Stimulated activated CD4-positive, alpha-beta T cell treated with anti-CD3 and anti-CD28 coated beads, TNF-alpha, amount 100 ng/mL, for 48 hours (primary cell): ENCODE results near the gene RPL15.
"Not testable (repeated sequence)": the region's sequence is repeated elsewhere in the genome, so short reads cannot be mapped to it uniquely, and the experiment has no call there.

ENCODE experiments used
- DNase-seq, 3 donors: peaks; one replicate each; pipeline ENCODE4 v3.0.0-alpha.2; 2020; ENCODE audit warnings: low read depth in 3 of 3

RPL15 gene

GRCh38 chr3:23916886-23917678 is at the start of gene RPL15, which contains the start of gene NKIRAS1:
Gene RPL15 (plus strand): TSS chr3:23917132. CDS start chr3:23917860, 728 bp downstream.
Gene NKIRAS1 (minus strand): TSS chr3:23916990. CDS start chr3:23910904, 6,086 bp downstream.
- peak; percentile 94 to 96 (median 96) for DNase-seq

GRCh38 chr3:23867400-23867799 is 49.5 kb upstream of the RPL15 start:
- DNase-seq: no peak

DNA sequence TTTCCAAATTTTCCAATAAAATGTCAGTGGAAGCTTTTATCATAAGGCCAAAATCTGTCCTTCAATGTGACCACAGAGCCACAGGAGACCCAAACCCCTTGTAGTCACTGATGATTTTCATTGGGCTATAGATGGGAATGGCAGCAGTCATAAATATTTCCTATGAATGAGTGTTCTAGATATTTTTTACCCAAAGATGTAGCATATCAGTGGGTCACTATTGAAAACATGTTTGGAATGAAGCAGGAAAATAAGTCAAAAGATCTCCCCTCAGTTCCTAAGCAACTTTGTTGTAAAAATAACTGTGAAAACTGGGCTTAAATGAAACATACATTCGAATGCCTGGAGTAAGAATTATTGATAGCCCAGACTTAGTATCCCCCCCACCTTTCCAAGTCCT is 49.1 kb upstream of the RPL15 start:
- DNase-seq: no peak

DNA sequence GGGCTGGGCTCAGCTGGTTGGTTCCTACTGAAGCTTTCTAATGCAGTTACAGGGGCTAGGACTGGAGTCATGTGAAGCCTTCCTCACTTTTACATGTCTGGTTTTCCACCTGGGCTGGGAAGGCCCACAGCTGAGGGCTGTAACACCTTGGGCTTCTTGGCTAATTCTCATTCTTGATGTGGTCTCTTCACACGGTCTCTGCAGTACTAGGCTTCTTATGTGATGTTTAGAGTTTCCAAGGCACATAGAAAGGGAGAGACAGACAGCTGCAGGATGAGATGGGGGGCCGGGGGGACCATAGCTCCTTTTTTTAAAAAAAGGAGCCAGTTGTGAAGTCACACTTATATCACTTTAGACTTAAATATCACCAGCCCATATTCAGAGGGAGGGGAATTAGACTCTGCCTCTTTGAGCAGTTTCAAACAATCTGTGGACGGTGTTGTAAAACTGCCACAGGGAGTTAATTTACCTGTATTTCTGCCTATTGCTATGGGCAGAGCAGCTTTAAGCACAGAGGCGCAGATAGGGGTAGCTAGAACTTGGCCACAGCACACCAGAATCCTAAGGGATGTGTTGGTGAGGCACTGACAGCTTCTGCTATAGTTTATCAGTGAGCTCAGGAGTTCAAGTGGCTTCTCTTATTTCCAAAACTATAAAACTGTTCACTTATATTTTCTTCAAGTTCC is 46.8 kb upstream of the RPL15 start:
- no peak for DNase-seq

- DNase-seq: not testable (repeated sequence)
These were observed 46.3 kb upstream of the RPL15 start for GRCh38 chr3:23870663-23871043.

DNA sequence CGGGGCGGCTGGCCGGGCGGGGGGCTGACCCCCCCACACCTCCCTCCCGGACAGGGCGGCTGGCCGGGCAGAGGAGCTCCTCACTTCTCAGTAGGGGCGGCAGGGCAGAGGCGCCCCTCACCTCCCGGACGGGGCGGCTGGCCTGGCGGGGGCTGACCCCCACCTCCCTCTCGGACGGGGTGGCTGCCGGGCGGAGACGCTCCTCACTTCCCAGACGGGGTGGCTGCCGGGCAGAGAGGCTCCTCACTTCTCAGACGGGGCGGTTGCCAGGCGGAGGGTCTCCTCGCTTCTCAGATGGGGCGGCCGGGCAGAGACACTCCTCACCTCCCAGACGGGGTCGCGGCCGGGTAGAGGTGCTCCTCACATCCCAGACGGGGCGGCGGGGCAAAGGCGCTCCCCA is 45.6 kb upstream of the RPL15 start:
- not testable (repeated sequence) for DNase-seq

DNA sequence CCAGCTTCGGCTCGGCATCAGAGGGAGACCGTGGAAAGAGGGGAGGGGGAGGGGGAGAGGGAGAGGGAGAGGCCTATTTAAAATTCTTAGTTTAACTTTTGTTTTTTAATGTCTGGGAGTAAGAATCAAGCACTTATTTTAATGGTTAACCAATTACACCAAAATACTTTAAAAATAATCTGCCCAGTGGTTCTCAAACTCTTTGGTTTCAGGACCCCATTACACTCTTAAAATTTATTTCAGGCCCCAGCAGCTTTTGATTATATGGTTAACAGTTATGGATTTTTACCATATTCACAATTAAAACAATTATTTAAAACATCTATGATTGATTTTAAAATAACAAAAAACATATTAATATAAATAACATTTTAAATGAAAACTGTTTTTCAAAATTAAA is 44.6 kb upstream of the RPL15 start:
- DNase-seq: no peak

DNA sequence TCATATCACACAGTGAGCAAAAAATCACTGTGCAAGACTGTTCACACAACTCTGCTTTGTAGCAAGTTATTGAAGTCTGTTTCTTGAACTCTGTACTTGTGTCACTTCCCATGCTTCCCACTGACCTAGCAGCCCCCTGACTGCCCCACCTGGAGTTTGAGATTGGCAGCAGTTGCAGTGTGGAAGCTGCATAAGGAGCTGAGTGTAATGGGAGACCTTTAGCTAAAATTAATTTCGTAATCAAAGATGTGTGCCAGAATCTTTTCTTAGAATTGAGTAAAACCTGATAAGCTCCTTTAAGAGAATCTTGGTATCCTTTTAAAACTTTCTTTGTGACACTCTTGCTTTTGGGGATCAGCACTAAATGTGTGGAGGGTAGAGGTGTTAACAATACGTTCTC is 43.0 kb upstream of the RPL15 start:
- no peak for DNase-seq

GRCh38 chr3:23874359-23875112 is 42.4 kb upstream of the RPL15 start:
- no peak for DNase-seq

DNA sequence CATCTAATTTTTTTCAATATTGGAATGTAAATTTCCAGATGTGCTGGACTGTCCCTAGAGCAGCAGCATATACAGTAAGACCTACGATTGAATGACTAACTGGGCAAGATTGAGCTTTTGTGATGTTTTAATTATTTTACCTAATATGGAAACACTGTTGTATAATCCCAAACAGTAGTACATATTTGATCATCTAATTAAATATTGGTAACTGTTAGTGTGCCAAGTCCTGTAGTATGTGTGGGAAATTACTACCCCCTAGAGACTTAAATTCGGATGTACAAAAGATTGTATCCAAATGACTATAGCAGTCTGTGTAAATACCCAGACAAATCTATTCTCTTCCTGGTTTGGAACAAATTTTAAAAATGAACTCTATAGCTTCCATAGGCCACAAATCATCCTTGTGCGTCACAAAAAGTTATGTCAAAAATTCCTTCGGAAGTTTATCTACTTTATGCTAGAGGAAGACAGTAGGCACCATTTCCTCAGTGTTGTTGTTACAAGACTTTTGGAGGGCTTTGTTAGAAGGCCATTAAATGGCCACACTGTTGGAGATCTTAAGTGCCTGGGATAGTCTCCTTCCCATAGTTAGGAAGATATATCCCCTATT is 41.7 kb upstream of the RPL15 start:
- no peak for DNase-seq

DNA sequence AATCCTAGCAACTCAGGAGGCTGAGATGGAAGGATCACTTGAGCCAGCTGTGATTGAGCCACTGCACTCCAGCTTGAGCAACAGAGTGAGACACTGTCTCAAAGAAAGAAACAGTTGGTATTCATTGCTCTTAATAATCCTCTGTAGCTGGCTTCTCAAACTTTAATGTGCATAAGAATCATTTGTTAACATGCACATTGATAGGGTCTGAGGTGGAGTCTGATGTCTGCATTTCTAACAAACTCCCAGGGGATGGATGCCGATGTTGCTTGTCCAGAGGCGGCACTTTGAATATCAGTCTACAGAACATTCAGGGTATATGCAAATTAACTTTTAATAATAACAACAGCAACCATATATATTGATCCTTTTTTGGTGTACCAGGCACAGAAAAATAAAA is 40.0 kb upstream of the RPL15 start:
- no peak for DNase-seq

- no peak for DNase-seq
These were observed 39.5 kb upstream of the RPL15 start for GRCh38 chr3:23877329-23877980.

DNA sequence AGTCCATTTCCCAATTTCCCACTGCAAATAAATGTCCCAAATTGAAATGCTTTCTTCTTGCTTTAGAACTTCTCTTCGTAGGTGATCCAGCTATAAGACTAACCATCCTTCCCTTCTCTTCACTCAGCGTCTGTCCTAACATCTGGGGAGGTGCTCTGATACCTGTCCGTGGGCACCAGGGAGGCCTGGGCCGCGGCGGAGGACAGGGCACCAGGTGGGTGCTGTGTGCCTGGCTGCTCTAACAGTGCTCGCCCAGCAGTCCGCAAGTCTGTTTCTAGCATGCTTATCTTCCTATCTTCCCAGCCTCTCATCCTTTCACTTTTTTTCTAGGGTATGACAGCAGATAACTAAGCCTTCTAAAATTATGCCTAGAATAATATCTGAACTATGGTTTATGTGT is 37.4 kb upstream of the RPL15 start:
- no peak for DNase-seq

GRCh38 chr3:23880703-23881339 is 36.1 kb upstream of the RPL15 start:
- no peak for DNase-seq

- not testable (repeated sequence) for DNase-seq
These were observed 34.9 kb upstream of the RPL15 start for GRCh38 chr3:23881993-23882392.

DNA sequence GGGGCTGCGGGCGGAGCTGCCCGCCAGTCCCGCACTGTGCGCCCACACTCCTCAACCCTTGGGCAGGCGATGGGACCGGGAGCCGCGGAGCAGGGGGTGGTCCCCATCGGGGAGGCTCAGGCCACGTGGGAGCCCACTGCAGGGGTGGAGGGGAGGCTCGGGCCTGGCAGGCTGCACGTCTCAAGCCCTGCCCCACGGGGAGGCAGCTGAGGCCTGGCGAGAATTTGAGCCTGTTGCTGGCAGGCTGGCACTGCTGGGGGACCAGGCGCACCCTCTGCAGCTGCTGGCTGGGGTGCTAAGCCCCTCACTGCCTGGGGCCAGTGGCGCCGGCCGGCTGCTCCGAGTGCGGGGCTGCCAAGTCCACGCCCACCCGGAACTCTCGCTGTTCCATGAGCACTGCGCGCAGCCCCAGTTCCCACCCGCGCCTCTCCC is 34.4 kb upstream of the RPL15 start:
- no peak for DNase-seq

DNA sequence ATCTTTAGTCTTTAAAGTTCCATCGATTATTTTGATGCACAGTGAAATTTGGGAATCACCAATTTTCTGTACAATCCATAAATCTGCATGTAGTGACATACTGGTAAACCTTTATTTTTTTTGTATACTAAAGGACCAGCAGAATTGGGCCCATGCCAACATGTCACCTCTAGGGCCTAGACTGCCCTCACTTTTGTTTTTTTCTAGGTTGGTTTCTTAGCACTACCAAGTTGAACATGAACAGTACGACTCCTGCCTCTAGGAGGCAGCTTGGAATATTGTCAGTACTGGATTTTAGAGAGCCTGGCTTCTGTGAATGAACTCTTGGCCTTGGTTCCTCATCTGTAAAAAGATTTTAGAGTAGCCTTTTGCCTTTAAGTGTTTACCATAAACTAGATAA is 32.5 kb upstream of the RPL15 start:
- DNase-seq: no peak

DNA sequence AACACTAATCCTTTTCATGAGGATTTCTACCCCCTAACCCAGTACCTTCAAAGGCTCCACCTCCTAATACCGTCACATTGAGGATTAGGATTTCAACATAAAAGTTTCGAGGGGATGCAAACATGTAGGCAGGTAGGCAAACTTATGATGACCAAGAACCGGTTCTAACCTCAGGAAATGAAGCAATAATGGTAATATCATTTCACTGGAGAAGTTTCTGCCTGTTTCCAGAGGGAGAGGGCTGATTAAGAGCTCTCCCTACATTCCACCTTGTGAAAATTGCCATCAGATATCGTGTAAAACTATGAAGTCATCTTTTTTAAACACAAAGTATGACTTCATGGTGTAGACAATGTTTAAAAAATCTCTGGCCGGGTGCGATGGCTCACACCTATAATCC is 31.7 kb upstream of the RPL15 start:
- DNase-seq: no peak

GRCh38 chr3:23886311-23886710 is 30.6 kb upstream of the RPL15 start:
- DNase-seq: no peak

- no peak for DNase-seq
These were observed 28.2 kb upstream of the RPL15 start for GRCh38 chr3:23888617-23889228.

- DNase-seq: no peak
These were observed 27.5 kb upstream of the RPL15 start for GRCh38 chr3:23889386-23889785.
